HL-60 (cell line): ENCODE results near the gene NPB.

Source experiments
- DNase-seq, 2 experiments: peaks; one replicate each; pipeline ENCODE4 v3.0.0-alpha.2; 2010 to 2020; ENCODE audit warnings: low read depth in 1 of 2, low spot score in 1 of 2
- H3K27ac ChIP-seq: fragments of 250-450 bp; sonication (Bioruptor Pico); replicated peaks from 2 replicates; pipeline ENCODE4 v1.5.1; 2020; ENCODE audit warnings: mild to moderate bottlenecking, moderate library complexity
- H3K27me3 ChIP-seq: fragments of 250-450 bp; sonication (Bioruptor Pico); 2 replicates; pipeline ENCODE4 v1.5.1; 2021; ENCODE audit warnings: mild to moderate bottlenecking, moderate library complexity; ENCODE audit not compliant: insufficient read depth, poor library complexity, severe bottlenecking
- H3K4me3 ChIP-seq: replicated peaks from 2 replicates; pipeline ENCODE4 v1.5.1; 2011; ENCODE audit warnings: mild to moderate bottlenecking, control low read depth, low read length; ENCODE audit not compliant: insufficient read depth
- CTCF ChIP-seq: IDR thresholded peaks from one replicate; pipeline ENCODE4 v1.5.1; 2011; ENCODE audit warnings: low read length, control low read depth, inconsistent platforms; ENCODE audit not compliant: insufficient read depth
- GABPA ChIP-seq: IDR thresholded peaks from 2 replicates; pipeline ENCODE4 v1.6.1; 2012; ENCODE audit warnings: low read depth
- POLR2AphosphoS5 ChIP-seq: IDR thresholded peaks from 2 replicates; pipeline ENCODE4 v1.6.1; 2012; ENCODE audit warnings: low read depth
- REST ChIP-seq: IDR thresholded peaks from 2 replicates; pipeline ENCODE4 v1.6.1; 2012; ENCODE audit warnings: low read depth; ENCODE audit not compliant: insufficient replicate concordance
- SPI1 ChIP-seq: IDR thresholded peaks from 2 replicates; pipeline ENCODE4 v1.6.1; 2012; ENCODE audit warnings: low read depth, mild to moderate bottlenecking, borderline replicate concordance
- long read RNA-seq: library from polyadenylated mRNA; unstranded; transcript quantifications from one replicate; pipeline ENCODE4 v2.0.0, GENCODE V29; 2020

NPB gene
- long read RNA-seq: 0 reads

GRCh38 chr17:81902023-81902652 lies at the start of gene NPB:
Gene NPB, plus strand, starts transcription at chr17:81902238. Its CDS starts 40 bp downstream, at chr17:81902278.
- H3K27ac ChIP-seq: no peak within 1 kb of the TSS
- DNase-seq: no peak
- H3K4me3 ChIP-seq: no peak within 1 kb of the TSS
- H3K27me3 ChIP-seq: peaks cover 5% of the 10 kb centered on the region
- TF ChIP-seq CTCF: no peak
- no peak; the same call in 1 of the 2 replicates for TF ChIP-seq POLR2AphosphoS5
- TF ChIP-seq SPI1: no peak
- no peak for TF ChIP-seq GABPA

GRCh38 chr17:81854974-81855774 lies 46.9 kb upstream of the NPB start:
- DNase-seq: peak in 1 of 2 experiments; percentile 55
- H3K4me3 ChIP-seq: no peak overlapping the region

GRCh38 chr17:81858170-81858966 lies 43.7 kb upstream of the NPB start:
- H3K27ac ChIP-seq: peak overlapping the region; percentile 91
- H3K27me3 ChIP-seq: no peaks in the 10 kb centered on the region
- DNase-seq: peak; percentile 68 to 73
- H3K4me3 ChIP-seq: peak overlapping the region; percentile 89
- TF ChIP-seq SPI1 (no peak), POLR2AphosphoS5 (peak; percentile 37; the same call in 1 of the 2 replicates)

More at GRCh38 chr17:81854974-81855774, 46.9 kb upstream of the NPB start:
- TF ChIP-seq REST (no peak), POLR2AphosphoS5 (peak; percentile 91; the same call in 1 of the 2 replicates), GABPA (no peak), SPI1 (no peak), CTCF (no peak)
- Histone ChIP-seq H3K27me3 (no peaks in the 10 kb centered on the region), H3K27ac (peak overlapping the region; percentile 91)

- DNase-seq: peak; percentile 32 to 57
- TF ChIP-seq CTCF: no peak
- no peak for TF ChIP-seq SPI1
- TF ChIP-seq REST: no peak
- peak; percentile 28 for TF ChIP-seq POLR2AphosphoS5
These were observed 42.8 kb upstream of the NPB start for GRCh38 chr17:81858967-81859905.

More at GRCh38 chr17:81858967-81859905, 42.8 kb upstream of the NPB start:
- Histone ChIP-seq H3K27ac (peak overlapping the region; percentile 91), H3K27me3 (no peaks in the 10 kb centered on the region), H3K4me3 (peak overlapping the region; percentile 89)
